GM23338 (cell line): ENCODE data around the gene RAB11A. TPM values are rescaled to one million over a fixed set of nuclear protein-coding genes. Genes with fewer than 3 reads are reported as not detected.

Source experiments
- ATAC-seq: fragments of 200-7000 bp; cut with Tn5 transposase; 3 replicates; pipeline ENCODE4 v1.9.1; 2020
- DNase-seq: peaks from one replicate; pipeline ENCODE4 v3.0.0-alpha.2; 2015; ENCODE audit warnings: low spot score
- H2AFZ ChIP-seq: fragments of 200-600 bp; sonication (generic); 2 replicates; pipeline ENCODE4 v1.8.0; 2016; ENCODE audit warnings: antibody characterized with exemption, mild to moderate bottlenecking, moderate library complexity
- H3F3A ChIP-seq: fragments of 200-600 bp; sonication (generic); replicated peaks from 2 replicates; pipeline ENCODE4 v1.8.0; 2017; ENCODE audit warnings: antibody characterized with exemption, mixed run types, low read depth
- H3K27ac ChIP-seq: fragments of 200-600 bp; sonication (generic); 2 replicates; pipeline ENCODE4 v1.6.1; 2016; ENCODE audit warnings: low read depth
- H3K27me3 ChIP-seq: fragments of 200-600 bp; sonication (generic); 2 replicates; pipeline ENCODE4 v1.8.0; 2016; ENCODE audit warnings: mild to moderate bottlenecking, mixed run types, moderate library complexity; ENCODE audit not compliant: insufficient read depth
- H3K36me3 ChIP-seq: fragments of 200-600 bp; sonication (generic); 2 replicates; pipeline ENCODE4 v1.8.0; 2016; ENCODE audit warnings: mild to moderate bottlenecking; ENCODE audit not compliant: insufficient read depth
- H3K4me1 ChIP-seq: fragments of 200-600 bp; sonication (generic); 2 replicates; pipeline ENCODE4 v1.8.0; 2016; ENCODE audit warnings: mild to moderate bottlenecking, moderate library complexity; ENCODE audit not compliant: insufficient read depth
- H3K4me2 ChIP-seq: fragments of 200-600 bp; sonication (generic); 2 replicates; pipeline ENCODE4 v1.7.1; 2017; ENCODE audit warnings: mixed run types
- H3K4me3 ChIP-seq: fragments of 200-600 bp; sonication (generic); 2 replicates; pipeline ENCODE4 v1.6.1; 2016; ENCODE audit warnings: mixed run types
- H3K79me2 ChIP-seq: fragments of 200-600 bp; sonication (generic); replicated peaks from 2 replicates; pipeline ENCODE4 v1.8.0; 2017; ENCODE audit warnings: mild to moderate bottlenecking; ENCODE audit not compliant: insufficient read depth
- H3K9me2 ChIP-seq: fragments of 200-600 bp; sonication (generic); 2 replicates; pipeline ENCODE4 v1.8.0; 2017; ENCODE audit not compliant: insufficient read depth
- H4K20me1 ChIP-seq: fragments of 200-600 bp; sonication (generic); replicated peaks from 2 replicates; pipeline ENCODE4 v1.8.0; 2017; ENCODE audit warnings: mild to moderate bottlenecking; ENCODE audit not compliant: insufficient read depth
- H3K27ac Mint-ChIP-seq: 2 replicates; pipeline ENCODE4 v1.8.0; 2020; ENCODE audit warnings: inconsistent platforms, mild to moderate bottlenecking, moderate library complexity, mixed read lengths
- H3K27me3 Mint-ChIP-seq: 3 replicates; pipeline ENCODE4 v1.8.0; 2022; ENCODE audit warnings: low read depth, mild to moderate bottlenecking, moderate library complexity, mixed read lengths, inconsistent platforms; ENCODE audit not compliant: insufficient read depth, poor library complexity
- H3K36me3 Mint-ChIP-seq: 3 replicates; pipeline ENCODE4 v1.8.0; 2021; ENCODE audit warnings: low read depth, mild to moderate bottlenecking, inconsistent platforms, moderate library complexity, mixed read lengths
- H3K4me1 Mint-ChIP-seq: 3 replicates; pipeline ENCODE4 v1.8.0; 2020; ENCODE audit warnings: mild to moderate bottlenecking, inconsistent platforms, mixed read lengths
- H3K4me3 Mint-ChIP-seq: 3 replicates; pipeline ENCODE4 v1.8.0; 2021; ENCODE audit warnings: moderate library complexity, mild to moderate bottlenecking, inconsistent platforms, mixed read lengths
- H3K9me3 Mint-ChIP-seq: 3 replicates; pipeline ENCODE4 v1.8.0; 2020; ENCODE audit warnings: moderate library complexity, mild to moderate bottlenecking, inconsistent platforms, mixed read lengths
- CREB1 ChIP-seq: fragments of 250-450 bp; sonication (Bioruptor Pico); IDR thresholded peaks from 2 replicates; pipeline ENCODE4 v1.5.0; 2020; ENCODE audit warnings: low read depth, mild to moderate bottlenecking, moderate library complexity
- EZH2 ChIP-seq: fragments of 200-600 bp; sonication (generic); IDR thresholded peaks from one replicate; pipeline ENCODE4 v1.8.0; 2017; ENCODE audit warnings: antibody characterized with exemption, mild to moderate bottlenecking, low read depth; ENCODE audit not compliant: unreplicated experiment
- EZH2phosphoT487 ChIP-seq: fragments of 200-600 bp; sonication (generic); IDR thresholded peaks from one replicate; pipeline ENCODE4 v1.8.1; 2018; ENCODE audit warnings: antibody characterized with exemption; ENCODE audit not compliant: unreplicated experiment
- JUNB ChIP-seq: IDR thresholded peaks from one replicate; pipeline ENCODE4 v1.6.1; 2016; ENCODE audit warnings: antibody characterized with exemption; ENCODE audit not compliant: unreplicated experiment
- NANOG ChIP-seq: IDR thresholded peaks from 2 replicates; pipeline ENCODE4 v1.6.1; 2016; ENCODE audit warnings: antibody characterized with exemption, borderline replicate concordance
- POLR2AphosphoS5 ChIP-seq: IDR thresholded peaks from 2 replicates; pipeline ENCODE4 v1.6.1; 2016; ENCODE audit warnings: antibody characterized with exemption, low read depth
- STAT1 ChIP-seq: IDR thresholded peaks from one replicate; pipeline ENCODE4 v1.6.1; 2016; ENCODE audit warnings: antibody characterized with exemption; ENCODE audit not compliant: unreplicated experiment
- ZNF114 ChIP-seq: fragments of 250-450 bp; sonication (Bioruptor Pico); IDR thresholded peaks from 2 replicates; pipeline ENCODE4 v1.5.0; 2020; ENCODE audit warnings: mild to moderate bottlenecking, moderate library complexity
- ZNF331 ChIP-seq: fragments of 250-450 bp; sonication (Bioruptor Pico); IDR thresholded peaks from 2 replicates; pipeline ENCODE4 v1.5.0; 2020; ENCODE audit warnings: low read depth, mild to moderate bottlenecking, moderate library complexity
- polyA plus RNA-seq: library from polyadenylated mRNA; unstranded; fragments of >200 nt; fragmentation: Nextera tagmentation; extraction: Ambion mirVana; gene quantifications from 2 replicates; pipeline ENCODE4 v1.2.1, GENCODE V29; 2016
- total RNA-seq: library from RNA; depleted of rRNA; stranded (reverse); fragments of >200 nt; shearing (Covaris generic); gene quantifications from 2 replicates; pipeline ENCODE4 v1.2.3, GENCODE V29; 2014
- TF ChIP-seq, protein P1 (sequence below): IDR thresholded peaks from 2 replicates; pipeline ENCODE4 v1.6.1; 2016; ENCODE audit warnings: antibody characterized with exemption
- TF ChIP-seq, protein P2 (sequence below), 2 experiments: fragments of 200-600 bp in 1 of 2; sonication (generic) in 1 of 2; conservative IDR thresholded peaks; 2 replicates each; pipeline versions ENCODE4 v1.5.1 to v1.6.1; 2016 to 2017; ENCODE audit warnings: antibody characterized with exemption in 2 of 2, low read depth in 2 of 2, mild to moderate bottlenecking in 2 of 2, moderate library complexity in 1 of 2
- TF ChIP-seq, protein P3 (sequence below): fragments of 250-450 bp; sonication (Bioruptor Pico); IDR thresholded peaks from 2 replicates; pipeline ENCODE4 v1.5.0; 2020; ENCODE audit warnings: mild to moderate bottlenecking, moderate library complexity

The RAB11A gene
- total and polyA plus RNA-seq, 2 experiments from 2014 or later = 251 to 369 TPM

DNA sequence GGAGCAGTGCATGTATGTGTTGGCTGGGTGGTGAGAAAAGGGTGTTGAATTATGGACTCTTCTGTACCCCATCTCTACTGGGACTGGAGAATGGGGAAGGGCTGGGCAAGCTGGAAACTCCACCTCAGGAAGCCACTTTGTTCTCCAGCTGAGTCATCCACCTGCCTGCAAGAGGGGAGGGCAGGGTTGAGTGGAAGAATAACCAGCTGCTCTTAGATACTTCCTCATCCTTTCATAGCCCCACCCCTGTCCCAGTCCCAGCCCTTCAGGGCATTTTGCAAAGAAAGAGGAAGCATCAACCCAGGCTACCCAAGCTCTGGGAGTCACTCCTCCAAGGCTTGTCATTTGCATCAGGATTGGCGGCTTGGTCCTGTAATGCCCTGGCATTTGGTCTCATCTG lies 33.1 kb downstream of the RAB11A start:
- TF ChIP-seq, protein P1, sequence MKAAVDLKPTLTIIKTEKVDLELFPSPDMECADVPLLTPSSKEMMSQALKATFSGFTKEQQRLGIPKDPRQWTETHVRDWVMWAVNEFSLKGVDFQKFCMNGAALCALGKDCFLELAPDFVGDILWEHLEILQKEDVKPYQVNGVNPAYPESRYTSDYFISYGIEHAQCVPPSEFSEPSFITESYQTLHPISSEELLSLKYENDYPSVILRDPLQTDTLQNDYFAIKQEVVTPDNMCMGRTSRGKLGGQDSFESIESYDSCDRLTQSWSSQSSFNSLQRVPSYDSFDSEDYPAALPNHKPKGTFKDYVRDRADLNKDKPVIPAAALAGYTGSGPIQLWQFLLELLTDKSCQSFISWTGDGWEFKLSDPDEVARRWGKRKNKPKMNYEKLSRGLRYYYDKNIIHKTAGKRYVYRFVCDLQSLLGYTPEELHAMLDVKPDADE = no peak
- TF ChIP-seq CREB1 (CRISPR knock-in tag) = no peak
- TF ChIP-seq, protein P2, sequence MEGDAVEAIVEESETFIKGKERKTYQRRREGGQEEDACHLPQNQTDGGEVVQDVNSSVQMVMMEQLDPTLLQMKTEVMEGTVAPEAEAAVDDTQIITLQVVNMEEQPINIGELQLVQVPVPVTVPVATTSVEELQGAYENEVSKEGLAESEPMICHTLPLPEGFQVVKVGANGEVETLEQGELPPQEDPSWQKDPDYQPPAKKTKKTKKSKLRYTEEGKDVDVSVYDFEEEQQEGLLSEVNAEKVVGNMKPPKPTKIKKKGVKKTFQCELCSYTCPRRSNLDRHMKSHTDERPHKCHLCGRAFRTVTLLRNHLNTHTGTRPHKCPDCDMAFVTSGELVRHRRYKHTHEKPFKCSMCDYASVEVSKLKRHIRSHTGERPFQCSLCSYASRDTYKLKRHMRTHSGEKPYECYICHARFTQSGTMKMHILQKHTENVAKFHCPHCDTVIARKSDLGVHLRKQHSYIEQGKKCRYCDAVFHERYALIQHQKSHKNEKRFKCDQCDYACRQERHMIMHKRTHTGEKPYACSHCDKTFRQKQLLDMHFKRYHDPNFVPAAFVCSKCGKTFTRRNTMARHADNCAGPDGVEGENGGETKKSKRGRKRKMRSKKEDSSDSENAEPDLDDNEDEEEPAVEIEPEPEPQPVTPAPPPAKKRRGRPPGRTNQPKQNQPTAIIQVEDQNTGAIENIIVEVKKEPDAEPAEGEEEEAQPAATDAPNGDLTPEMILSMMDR (conservative IDR thresholded peaks at IDR 0.05; ENCODE audit: low read depth in 2 of 2) = no peak
- no peak for TF ChIP-seq STAT1
- TF ChIP-seq EZH2 = no peak
- TF ChIP-seq JUNB = no peak
- TF ChIP-seq ZNF331 (CRISPR knock-in tag) = no peak
- TF ChIP-seq, protein P3, sequence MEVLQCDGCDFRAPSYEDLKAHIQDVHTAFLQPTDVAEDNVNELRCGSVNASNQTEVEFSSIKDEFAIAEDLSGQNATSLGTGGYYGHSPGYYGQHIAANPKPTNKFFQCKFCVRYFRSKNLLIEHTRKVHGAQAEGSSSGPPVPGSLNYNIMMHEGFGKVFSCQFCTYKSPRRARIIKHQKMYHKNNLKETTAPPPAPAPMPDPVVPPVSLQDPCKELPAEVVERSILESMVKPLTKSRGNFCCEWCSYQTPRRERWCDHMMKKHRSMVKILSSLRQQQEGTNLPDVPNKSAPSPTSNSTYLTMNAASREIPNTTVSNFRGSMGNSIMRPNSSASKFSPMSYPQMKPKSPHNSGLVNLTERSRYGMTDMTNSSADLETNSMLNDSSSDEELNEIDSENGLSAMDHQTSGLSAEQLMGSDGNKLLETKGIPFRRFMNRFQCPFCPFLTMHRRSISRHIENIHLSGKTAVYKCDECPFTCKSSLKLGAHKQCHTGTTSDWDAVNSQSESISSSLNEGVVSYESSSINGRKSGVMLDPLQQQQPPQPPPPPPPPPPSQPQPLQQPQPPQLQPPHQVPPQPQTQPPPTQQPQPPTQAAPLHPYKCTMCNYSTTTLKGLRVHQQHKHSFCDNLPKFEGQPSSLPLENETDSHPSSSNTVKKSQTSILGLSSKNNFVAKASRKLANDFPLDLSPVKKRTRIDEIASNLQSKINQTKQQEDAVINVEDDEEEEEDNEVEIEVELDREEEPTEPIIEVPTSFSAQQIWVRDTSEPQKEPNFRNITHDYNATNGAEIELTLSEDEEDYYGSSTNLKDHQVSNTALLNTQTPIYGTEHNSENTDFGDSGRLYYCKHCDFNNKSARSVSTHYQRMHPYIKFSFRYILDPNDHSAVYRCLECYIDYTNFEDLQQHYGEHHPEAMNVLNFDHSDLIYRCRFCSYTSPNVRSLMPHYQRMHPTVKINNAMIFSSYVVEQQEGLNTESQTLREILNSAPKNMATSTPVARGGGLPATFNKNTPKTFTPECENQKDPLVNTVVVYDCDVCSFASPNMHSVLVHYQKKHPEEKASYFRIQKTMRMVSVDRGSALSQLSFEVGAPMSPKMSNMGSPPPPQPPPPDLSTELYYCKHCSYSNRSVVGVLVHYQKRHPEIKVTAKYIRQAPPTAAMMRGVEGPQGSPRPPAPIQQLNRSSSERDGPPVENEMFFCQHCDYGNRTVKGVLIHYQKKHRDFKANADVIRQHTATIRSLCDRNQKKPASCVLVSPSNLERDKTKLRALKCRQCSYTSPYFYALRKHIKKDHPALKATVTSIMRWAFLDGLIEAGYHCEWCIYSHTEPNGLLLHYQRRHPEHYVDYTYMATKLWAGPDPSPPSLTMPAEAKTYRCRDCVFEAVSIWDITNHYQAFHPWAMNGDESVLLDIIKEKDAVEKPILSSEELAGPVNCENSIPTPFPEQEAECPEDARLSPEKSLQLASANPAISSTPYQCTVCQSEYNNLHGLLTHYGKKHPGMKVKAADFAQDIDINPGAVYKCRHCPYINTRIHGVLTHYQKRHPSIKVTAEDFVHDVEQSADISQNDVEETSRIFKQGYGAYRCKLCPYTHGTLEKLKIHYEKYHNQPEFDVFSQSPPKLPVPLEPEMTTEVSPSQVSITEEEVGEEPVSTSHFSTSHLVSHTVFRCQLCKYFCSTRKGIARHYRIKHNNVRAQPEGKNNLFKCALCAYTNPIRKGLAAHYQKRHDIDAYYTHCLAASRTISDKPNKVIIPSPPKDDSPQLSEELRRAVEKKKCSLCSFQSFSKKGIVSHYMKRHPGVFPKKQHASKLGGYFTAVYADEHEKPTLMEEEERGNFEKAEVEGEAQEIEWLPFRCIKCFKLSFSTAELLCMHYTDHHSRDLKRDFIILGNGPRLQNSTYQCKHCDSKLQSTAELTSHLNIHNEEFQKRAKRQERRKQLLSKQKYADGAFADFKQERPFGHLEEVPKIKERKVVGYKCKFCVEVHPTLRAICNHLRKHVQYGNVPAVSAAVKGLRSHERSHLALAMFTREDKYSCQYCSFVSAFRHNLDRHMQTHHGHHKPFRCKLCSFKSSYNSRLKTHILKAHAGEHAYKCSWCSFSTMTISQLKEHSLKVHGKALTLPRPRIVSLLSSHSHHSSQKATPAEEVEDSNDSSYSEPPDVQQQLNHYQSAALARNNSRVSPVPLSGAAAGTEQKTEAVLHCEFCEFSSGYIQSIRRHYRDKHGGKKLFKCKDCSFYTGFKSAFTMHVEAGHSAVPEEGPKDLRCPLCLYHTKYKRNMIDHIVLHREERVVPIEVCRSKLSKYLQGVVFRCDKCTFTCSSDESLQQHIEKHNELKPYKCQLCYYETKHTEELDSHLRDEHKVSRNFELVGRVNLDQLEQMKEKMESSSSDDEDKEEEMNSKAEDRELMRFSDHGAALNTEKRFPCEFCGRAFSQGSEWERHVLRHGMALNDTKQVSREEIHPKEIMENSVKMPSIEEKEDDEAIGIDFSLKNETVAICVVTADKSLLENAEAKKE (CRISPR knock-in tag) = no peak
- TF ChIP-seq EZH2phosphoT487 = no peak
- no peak for TF ChIP-seq ZNF114 (CRISPR knock-in tag)
- TF ChIP-seq POLR2AphosphoS5 = no peak
- TF ChIP-seq NANOG = no peak
- Histone ChIP-seq H3K9me2 (no peaks in the 10 kb centered on the region), H3K36me3 (peaks cover 10% of the 10 kb centered on the region), H3K79me2 (no peaks in the 10 kb centered on the region), H3F3A (no peaks in the 10 kb centered on the region), H3K27ac (no peak overlapping the region), H2AFZ (no peak overlapping the region), H3K4me1 (no peaks in the 10 kb centered on the region; the same call in 1 of the 2 replicates), H4K20me1 (peaks cover 18% of the 10 kb centered on the region), H3K4me2 (no peak overlapping the region), H3K27me3 (no peaks in the 10 kb centered on the region), H3K4me3 (no peak overlapping the region)
- no peaks in the 10 kb centered on the region for H3K9me3 Mint-ChIP-seq
- no peak overlapping the region for H3K4me3 Mint-ChIP-seq
- H3K36me3 Mint-ChIP-seq = peaks cover 18% of the 10 kb centered on the region; the same call in 2 of the 3 replicates
- no peaks in the 10 kb centered on the region for H3K27me3 Mint-ChIP-seq
- DNase-seq (peak; percentile 31), ATAC-seq (peak; percentile 63)
- H3K27ac Mint-ChIP-seq = peak overlapping the region; percentile 20
- H3K4me1 Mint-ChIP-seq = peaks cover 41% of the 10 kb centered on the region
